Measurements from ENCODE around the gene AK9. TPM values are rescaled to one million over a fixed set of nuclear protein-coding genes. Genes with fewer than 3 reads are reported as not detected.

AK9 gene
- total and polyA plus RNA-seq, 9 of the 15 experiments (the other 6 are each of a cell fraction or from before 2014, with no cell fraction given) = 0.59 to 1.9 (median 1.2) TPM

DNA sequence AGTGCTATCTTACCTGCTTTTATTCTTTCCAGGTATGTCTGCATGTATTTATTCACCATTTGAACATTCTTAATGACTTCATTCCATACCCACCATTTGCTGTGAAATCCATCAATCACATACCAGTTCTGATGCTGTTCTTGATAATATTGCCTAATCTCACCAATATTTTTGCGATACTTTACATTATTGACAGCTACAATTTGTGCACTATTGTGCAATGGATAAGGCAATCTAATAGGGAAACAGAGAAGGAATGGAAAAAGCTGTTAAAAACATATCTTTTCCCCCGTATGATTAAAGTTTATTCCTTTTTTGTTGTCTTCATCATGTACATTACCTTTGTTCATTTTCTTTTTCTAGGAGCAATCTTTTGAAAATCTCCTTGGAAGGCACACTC lies 184.7 kb downstream of the AK9 start:
- no peaks in the 10 kb centered on the region for H3K9me3 ChIP-seq (replicated peaks; ENCODE audit: control insufficient read depth, insufficient read depth, low read depth, low read length)
- POLR2A ChIA-PET = interaction anchor here (1.1 to 1.7 kb wide), 4 partner anchors 10 to 22 kb away, joined by 4 to 7 read pairs (median 4); no protein-coding TSS in a partner anchor
- H3K27ac ChIP-seq (ENCODE audit: extremely low read depth, low read depth, low read length) = no peak overlapping the region
- no peak overlapping the region for H3K4me3 ChIP-seq
- no peaks in the 10 kb centered on the region for H3K4me1 ChIP-seq (replicated peaks in 1 of 2; ENCODE audit: control insufficient read depth in 2 of 2, insufficient read depth in 2 of 2, low read length in 2 of 2)
- no TSS peak for BruUV-seq (replicated peaks)
- ATAC-seq = no peak
- no peak overlapping the region for H2AFZ ChIP-seq (ENCODE audit: low read depth, low read length)
- TF ChIP-seq CEBPG (CRISPR knock-in tag; IDR thresholded peaks at IDR 0.05) = no peak
- TF ChIP-seq CEBPG (tag; conservative IDR thresholded peaks at IDR 0.05 in 1 of 2, IDR thresholded peaks at IDR 0.05 in 1 of 2) = peak; percentile 43 to 76
- no peak for TF ChIP-seq NCOA2 (IDR thresholded peaks at IDR 0.05; ENCODE audit: partially characterized antibody in 2 of 2)
- peak; percentile 70 for TF ChIP-seq CEBPB (tag; IDR thresholded peaks at IDR 0.05)
- no peaks in the 10 kb centered on the region for H3K36me3 ChIP-seq (ENCODE audit: control insufficient read depth, insufficient read depth, low read length)
- H3K9me1 ChIP-seq (ENCODE audit: control insufficient read depth, insufficient read depth, low read length) = no peaks in the 10 kb centered on the region
- H3K79me2 ChIP-seq (ENCODE audit: control insufficient read depth, insufficient read depth, low read length) = no peaks in the 10 kb centered on the region
- WGBS (ENCODE audit: insufficient coverage, low coverage, missing lambda C conversion rate) = 0% methylated on average over 2 of the region's 2 CpGs
- H3K4me2 ChIP-seq (ENCODE audit: insufficient read depth, low read length) = no peak overlapping the region
- FAIRE-seq = no peak
- CTCF ChIA-PET (ENCODE audit: low intra/inter-chr PET ratio) = no interaction called here
- H3K27me3 ChIP-seq (ENCODE audit: control insufficient read depth in 2 of 2, insufficient read depth in 2 of 2, low read length in 2 of 2) = peaks cover 9 to 25% of the 10 kb centered on the region in 2 experiments; a peak in 4 of 5 replicates
- intact Hi-C loops (cut with micrococcal nuclease) = no loop called here
- H3K9ac ChIP-seq (ENCODE audit: insufficient read depth in 1 of 2, low read depth in 2 of 2, low read length in 2 of 2) = no peak overlapping the region
- in situ Hi-C loops (cut with MboI) = no loop called here
- no peak for DNase-seq (ENCODE audit: extremely low read depth in 1 of 4, low spot score in 3 of 4)
- no peaks in the 10 kb centered on the region for H4K20me1 ChIP-seq (replicated peaks; ENCODE audit: control insufficient read depth, insufficient read depth, low read length)

DNA sequence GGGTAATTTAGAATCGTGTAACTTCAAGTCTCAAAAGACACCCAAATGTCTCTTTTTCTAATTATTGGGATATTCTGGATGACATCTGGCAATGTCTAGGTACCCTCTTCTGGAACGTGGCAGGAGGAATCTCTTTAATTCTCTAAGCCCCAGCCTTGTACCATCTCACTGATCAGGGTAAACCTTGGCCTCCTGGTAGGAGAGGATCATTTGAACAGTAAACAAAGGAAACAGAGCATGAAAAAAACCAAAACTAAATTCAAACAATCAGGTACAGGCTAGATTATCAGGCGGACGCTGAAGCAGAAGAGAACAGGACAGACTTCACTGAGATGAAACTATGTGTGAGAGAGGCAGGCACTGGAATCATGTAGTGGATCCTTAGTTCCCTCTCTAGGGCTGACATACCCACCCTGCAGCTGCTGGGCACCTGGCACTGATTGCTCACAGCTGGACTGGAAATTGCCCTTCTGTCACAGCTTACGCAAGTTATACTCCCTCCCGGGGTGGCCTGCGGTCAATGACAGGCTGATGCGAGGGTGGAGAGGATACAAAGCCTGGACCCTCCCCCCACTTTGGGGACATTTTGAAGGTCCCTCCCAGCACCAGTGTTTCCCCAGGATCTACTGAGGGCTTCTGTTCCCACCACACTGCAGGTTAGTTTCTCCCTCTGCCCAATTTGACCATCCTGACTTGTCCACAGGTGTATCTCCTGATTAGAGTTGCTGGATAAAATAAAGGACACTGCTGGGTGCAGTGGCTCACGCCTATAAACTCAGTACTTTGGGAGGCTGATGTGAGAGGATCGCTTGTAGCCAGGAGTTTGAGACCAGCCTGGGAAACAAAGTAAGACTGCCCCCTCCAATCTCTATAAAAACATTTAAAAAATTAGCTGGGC lies 187.4 kb downstream of the AK9 start:
- Histone ChIP-seq H3K4me1 (replicated peaks in 1 of 2; ENCODE audit: control insufficient read depth in 2 of 2, insufficient read depth in 2 of 2, low read length in 2 of 2) (no peaks in the 10 kb centered on the region), H3K9me3 (replicated peaks; ENCODE audit: control insufficient read depth, insufficient read depth, low read depth, low read length) (no peaks in the 10 kb centered on the region), H3K36me3 (ENCODE audit: control insufficient read depth, insufficient read depth, low read length) (no peaks in the 10 kb centered on the region), H4K20me1 (replicated peaks; ENCODE audit: control insufficient read depth, insufficient read depth, low read length) (no peaks in the 10 kb centered on the region), H3K27ac (ENCODE audit: extremely low read depth, low read depth, low read length) (no peak overlapping the region), H3K4me3 (no peak overlapping the region), H3K9ac (ENCODE audit: insufficient read depth in 1 of 2, low read depth in 2 of 2, low read length in 2 of 2) (no peak overlapping the region), H3K79me2 (ENCODE audit: control insufficient read depth, insufficient read depth, low read length) (no peaks in the 10 kb centered on the region), H2AFZ (ENCODE audit: low read depth, low read length) (no peak overlapping the region), H3K4me2 (ENCODE audit: insufficient read depth, low read length) (no peak overlapping the region), H3K9me1 (ENCODE audit: control insufficient read depth, insufficient read depth, low read length) (no peaks in the 10 kb centered on the region), H3K27me3 (ENCODE audit: control insufficient read depth in 2 of 2, insufficient read depth in 2 of 2, low read length in 2 of 2) (peaks cover 9 to 25% of the 10 kb centered on the region in 2 experiments; a peak in 4 of 5 replicates)
- no peak for DNase-seq (ENCODE audit: extremely low read depth in 1 of 4, low spot score in 3 of 4)
- FAIRE-seq = peak; percentile 40
- no TSS peak for BruUV-seq (replicated peaks)
- in situ Hi-C loops (cut with MboI) (no loop called here), intact Hi-C loops (cut with micrococcal nuclease) (no loop called here)
- ChIA-PET POLR2A (no interaction called here), CTCF (ENCODE audit: low intra/inter-chr PET ratio) (no interaction called here)
- no peak for ATAC-seq
- WGBS (ENCODE audit: insufficient coverage, low coverage, missing lambda C conversion rate) = 1% methylated on average over 10 of the region's 10 CpGs
- no peak for TF ChIP-seq RBFOX2 (IDR thresholded peaks at IDR 0.05; ENCODE audit: low read depth, low read length)
- TF ChIP-seq, protein P1, sequence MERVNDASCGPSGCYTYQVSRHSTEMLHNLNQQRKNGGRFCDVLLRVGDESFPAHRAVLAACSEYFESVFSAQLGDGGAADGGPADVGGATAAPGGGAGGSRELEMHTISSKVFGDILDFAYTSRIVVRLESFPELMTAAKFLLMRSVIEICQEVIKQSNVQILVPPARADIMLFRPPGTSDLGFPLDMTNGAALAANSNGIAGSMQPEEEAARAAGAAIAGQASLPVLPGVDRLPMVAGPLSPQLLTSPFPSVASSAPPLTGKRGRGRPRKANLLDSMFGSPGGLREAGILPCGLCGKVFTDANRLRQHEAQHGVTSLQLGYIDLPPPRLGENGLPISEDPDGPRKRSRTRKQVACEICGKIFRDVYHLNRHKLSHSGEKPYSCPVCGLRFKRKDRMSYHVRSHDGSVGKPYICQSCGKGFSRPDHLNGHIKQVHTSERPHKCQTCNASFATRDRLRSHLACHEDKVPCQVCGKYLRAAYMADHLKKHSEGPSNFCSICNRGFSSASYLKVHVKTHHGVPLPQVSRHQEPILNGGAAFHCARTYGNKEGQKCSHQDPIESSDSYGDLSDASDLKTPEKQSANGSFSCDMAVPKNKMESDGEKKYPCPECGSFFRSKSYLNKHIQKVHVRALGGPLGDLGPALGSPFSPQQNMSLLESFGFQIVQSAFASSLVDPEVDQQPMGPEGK (CRISPR knock-in tag; IDR thresholded peaks at IDR 0.05; ENCODE audit: borderline replicate concordance) = no peak
- TF ChIP-seq MEF2D (tag; conservative IDR thresholded peaks at IDR 0.05; ENCODE audit: low read depth) = no peak
- no peak for TF ChIP-seq ZNF79 (CRISPR knock-in tag; IDR thresholded peaks at IDR 0.05; ENCODE audit: low read depth)
- no peak for TF ChIP-seq RBM15 (IDR thresholded peaks at IDR 0.05; ENCODE audit: insufficient read depth, low read length)
- no peak for TF ChIP-seq ZKSCAN1 (IDR thresholded peaks at IDR 0.05; ENCODE audit: low read depth, low read length)
- TF ChIP-seq, protein P2, sequence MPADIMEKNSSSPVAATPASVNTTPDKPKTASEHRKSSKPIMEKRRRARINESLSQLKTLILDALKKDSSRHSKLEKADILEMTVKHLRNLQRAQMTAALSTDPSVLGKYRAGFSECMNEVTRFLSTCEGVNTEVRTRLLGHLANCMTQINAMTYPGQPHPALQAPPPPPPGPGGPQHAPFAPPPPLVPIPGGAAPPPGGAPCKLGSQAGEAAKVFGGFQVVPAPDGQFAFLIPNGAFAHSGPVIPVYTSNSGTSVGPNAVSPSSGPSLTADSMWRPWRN (IDR thresholded peaks at IDR 0.05; ENCODE audit: low read depth) = no peak
- no peak for TF ChIP-seq FOXK2 (conservative IDR thresholded peaks at IDR 0.05 in 1 of 2, IDR thresholded peaks at IDR 0.05 in 1 of 2; ENCODE audit: low read depth in 2 of 2)

All from K562 (cell line).